Muscle of arm (tissue), 12 donors: Measurements from ENCODE around the gene TAC1. TPM values are rescaled to one million over a fixed set of nuclear protein-coding genes. Genes with fewer than 3 reads are reported as not detected.

Experiments
- polyA plus RNA-seq, 12 donors: library from polyadenylated mRNA; unstranded; fragments of 120-200 nt; gene quantifications; one replicate each; pipeline ENCODE4 v1.2.1, GENCODE V29; 2013; ENCODE audit not compliant: insufficient read length in 12 of 12

TAC1 gene
- polyA plus RNA-seq, 12 donors, result 0.32 to 3.6 (median 0.98) TPM; not detected in 2

Other genes starting within 250 kb of the TAC1 start
- 10 to 100 TPM in 9 of 12 donors, 1 to 10 TPM in 2, not detected in 1; 6.9 to 22.7 (median 13.9) TPM for gene ASNS, start 140.3 kb downstream of the TAC1 start, polyA plus RNA-seq